ENCODE measurements around the gene NINL. TPM values are rescaled to one million over a fixed set of nuclear protein-coding genes. Genes with fewer than 3 reads are reported as not detected.

NINL gene
- total RNA-seq, 1 experiment from 2014 or later = 5.2 TPM

GRCh38 chr20:25533920-25534700, 51.2 kb downstream of the NINL start:
- no peak for DNase-seq (ENCODE audit: low read depth)

DNA sequence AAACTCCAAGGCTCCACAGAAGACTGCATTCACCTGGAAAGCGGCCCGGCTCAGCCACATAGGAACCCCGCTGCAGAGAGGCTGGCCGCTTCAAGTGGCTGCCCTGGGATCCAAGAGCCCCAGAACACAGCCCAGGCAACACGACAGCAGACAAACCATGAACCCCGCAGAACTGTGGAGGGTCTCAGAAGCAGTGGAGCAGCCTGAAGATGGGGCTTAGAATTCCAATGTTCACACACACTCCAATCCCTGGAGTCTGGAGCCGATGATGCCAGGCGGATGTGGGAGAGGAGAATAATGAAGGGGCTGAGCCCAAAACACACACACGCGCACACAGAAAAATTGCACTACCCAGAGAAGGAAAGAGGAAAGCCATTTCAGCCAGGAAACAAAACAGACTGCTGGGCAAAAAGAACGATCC, 52.4 kb downstream of the NINL start:
- no peak for DNase-seq (ENCODE audit: low read depth)

DNA sequence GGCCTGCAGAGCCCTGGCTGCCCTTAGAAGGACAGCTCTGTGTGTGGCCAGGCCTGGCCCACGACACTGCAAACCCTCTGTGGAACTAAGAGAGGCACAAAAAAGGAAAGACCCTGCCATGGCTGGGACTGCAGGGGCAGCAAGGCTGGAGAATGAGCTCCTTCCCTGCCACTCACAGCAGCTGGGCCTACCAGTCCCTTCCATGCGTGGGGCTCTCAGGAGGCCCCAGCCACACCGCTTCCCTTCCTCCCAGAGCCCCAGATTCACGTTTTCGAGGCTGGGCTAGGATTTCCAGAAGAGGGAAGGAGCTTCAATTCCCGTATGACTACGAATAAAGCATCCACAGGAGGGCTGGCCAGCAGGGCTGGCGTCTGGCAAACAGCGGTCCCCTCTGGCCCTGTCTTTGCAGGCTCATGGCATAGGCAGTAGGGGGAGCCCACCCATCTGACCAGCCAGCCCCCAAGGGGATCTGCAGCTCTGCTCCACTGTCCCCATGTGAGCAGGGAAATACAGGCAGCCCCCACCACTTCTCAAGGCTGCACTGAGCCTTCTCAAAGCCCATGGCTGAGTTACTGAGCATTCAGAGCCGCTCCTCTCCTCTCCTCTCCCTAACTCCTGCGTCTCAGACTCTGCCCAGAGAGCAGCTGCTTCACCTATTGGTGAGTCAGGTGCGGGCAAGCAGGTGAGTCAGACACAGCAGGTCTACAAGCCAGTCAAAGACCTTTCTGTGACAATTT, 53.1 kb downstream of the NINL start:
- no peak for DNase-seq (ENCODE audit: low read depth)

- no peak for DNase-seq (ENCODE audit: low read depth)
Observed at GRCh38 chr20:25529295-25529951, 55.9 kb downstream of the NINL start.

- no peak for DNase-seq (ENCODE audit: low read depth)
Observed at GRCh38 chr20:25527949-25528348, 57.4 kb downstream of the NINL start.

DNA sequence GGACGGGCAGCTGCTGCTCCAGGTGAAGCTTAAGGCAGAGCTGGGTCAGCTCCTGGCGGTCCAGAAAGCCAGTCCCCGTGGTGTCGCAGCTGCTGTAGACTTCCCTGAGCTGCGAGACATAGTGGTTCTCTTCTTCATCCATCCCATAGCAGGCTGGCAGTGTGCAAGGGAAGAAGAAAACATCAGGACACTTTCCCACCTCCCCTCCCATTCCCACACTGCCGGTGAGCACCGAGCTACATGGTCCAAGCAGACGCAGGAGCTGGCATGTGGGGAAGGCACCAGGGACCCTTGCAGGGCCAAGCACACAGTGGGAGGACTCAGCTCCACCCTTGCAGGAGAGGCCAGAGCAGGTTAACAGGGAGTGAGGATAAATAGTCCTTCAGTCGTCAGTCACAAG, 58.9 kb downstream of the NINL start:
- DNase-seq (ENCODE audit: low read depth) = no peak

GRCh38 chr20:25525867-25526266, 59.5 kb downstream of the NINL start:
- DNase-seq (ENCODE audit: low read depth) = peak; percentile 96

GRCh38 chr20:25525295-25525694, 60.0 kb downstream of the NINL start:
- DNase-seq (ENCODE audit: low read depth) = no peak

GRCh38 chr20:25521382-25521781, 63.9 kb downstream of the NINL start:
- DNase-seq (ENCODE audit: low read depth) = no peak

DNA sequence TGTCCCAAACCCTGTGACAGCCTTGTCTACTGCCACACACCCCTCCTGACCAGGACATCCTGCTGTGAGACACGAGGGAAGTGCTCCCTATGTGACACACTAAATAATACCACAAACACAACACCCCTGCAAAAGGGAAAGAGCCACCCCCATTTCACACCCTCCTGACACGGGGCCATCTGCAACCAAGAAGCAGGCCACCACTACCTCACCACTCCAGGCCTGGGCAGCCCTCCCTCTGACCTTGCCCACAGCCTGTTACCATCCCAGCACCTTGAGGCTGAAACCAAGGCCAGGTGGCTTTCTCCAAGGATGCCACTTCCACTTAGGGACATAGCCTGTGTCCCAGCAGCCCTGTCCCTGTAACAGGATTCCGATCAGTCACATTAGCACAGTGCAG, 68.2 kb downstream of the NINL start:
- no peak for DNase-seq (ENCODE audit: low read depth)

DNA sequence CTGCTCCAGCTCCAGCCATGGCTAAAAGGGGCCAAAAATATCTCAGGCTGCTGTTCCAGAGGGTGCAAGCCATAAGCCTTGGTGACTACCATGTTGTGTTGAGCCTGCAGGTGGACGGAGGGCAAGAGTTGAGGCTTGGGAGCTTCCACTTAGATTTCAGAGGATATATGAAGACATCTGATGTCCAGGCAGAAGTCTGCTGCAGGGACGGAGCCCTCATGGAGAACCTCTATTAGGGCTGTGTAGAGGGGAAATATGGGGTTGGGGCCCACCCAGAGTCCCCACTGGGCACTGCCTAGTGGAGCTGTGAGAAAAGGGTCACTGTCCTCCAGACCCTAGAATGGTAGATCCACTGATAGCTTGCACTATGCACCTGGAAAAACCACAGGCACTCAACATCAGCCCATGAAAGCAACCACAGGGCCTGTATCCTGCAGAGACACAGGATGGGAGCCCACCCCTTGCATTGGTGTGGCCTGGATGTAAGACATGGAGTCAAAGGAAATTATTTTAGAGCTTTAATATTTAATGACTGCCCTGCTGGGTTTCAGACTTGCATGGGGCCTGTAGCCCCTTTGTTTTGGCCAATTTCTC, 70.5 kb downstream of the NINL start:
- no peak for DNase-seq (ENCODE audit: low read depth)

DNA sequence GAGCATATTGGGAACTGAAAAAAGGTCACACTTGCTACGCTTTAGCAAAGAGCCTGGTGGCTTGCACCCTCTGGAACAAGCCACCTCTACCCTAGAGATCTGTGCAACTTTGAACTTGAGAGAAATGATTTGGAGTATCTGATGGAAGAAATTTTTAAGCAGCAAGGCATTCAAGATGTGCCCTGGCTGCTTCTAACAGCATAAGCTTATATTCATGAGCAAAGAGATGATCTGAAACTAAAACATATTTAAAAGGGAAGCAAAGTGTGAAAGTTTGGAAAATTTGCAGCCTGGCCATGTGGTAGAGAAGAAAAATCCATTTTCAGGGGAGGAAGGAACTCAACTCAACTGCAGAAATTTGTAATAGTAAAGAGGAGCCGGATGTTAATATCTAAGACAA, 71.1 kb downstream of the NINL start:
- no peak for DNase-seq (ENCODE audit: low read depth)

DNA sequence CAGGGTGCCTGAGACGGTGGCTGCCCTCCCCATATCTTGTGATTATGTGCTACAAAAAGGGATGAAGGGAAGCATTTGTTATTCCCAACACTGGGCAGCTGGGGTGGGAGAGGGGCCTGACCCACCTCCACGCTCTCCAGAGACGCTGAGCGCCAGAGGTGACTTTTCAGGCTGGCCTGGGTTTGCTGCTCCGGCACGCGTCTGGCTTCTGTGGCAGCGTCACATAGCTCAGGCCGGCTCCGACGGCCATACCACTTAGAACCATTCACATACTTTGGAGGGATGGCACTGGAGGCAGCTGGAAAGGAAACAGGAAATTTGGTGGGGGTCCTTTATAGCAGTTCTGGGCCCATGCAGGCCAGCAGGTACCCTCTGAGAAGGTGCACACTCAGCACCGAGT, 72.6 kb downstream of the NINL start:
- DNase-seq (ENCODE audit: low read depth) = no peak

DNA sequence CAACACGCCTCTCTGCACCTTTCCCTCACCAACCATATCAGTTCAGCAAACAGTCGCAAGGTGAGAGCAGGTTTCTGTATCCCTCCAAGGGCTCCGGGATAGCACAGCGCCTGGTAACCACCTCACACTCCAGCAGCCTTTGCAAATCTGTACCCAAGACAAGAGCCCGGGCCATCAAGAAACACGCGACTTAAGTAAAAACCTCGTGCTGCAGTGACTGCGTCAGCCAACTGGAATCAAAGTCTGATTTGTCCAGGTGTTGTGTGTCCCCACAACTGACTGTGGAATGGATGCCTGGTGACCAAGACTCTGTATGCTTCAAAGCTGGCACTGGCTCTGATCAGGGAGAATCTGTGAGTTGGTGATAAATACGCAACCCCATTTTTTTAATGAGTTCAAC, 74.1 kb downstream of the NINL start:
- DNase-seq (ENCODE audit: low read depth) = no peak

DNA sequence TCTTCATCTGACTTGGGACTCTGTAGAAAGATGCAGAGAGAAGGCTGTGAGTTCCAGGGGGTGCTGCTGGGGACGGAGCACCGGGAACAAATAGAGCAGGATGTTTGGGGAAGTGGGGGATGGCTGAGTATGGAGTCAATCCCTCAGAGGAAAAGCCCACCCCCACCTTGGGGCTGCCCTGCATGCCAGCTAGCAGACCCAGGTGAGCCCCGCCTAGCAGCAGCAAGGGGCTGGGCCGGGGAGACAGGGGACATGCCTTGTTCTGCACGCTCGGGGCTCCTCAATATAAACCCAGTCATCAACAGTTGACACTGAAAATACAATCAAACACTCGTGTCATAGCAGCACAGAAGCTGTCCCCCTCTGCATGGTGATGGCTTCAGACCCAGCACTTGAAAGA, 74.6 kb downstream of the NINL start:
- DNase-seq (ENCODE audit: low read depth) = no peak

DNA sequence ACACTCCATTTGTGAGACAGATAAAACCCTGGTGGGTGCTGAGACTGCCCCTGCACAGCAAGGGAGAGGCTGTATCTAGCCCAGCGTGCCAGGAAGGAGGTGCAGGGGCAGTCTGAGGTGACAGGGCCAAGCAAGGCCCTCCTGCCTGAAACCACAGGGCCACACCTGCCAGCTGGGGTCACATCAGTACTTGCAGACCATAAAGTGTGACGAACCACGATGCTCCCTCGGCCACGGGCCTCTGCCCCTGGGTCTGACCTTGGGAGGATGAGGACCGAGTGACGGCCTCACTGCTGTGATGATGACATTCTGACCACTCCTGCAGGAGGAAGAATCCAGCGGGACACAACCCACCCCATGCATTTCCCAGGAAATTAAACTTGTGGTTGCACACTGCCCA, 75.1 kb downstream of the NINL start:
- DNase-seq (ENCODE audit: low read depth) = no peak

DNA sequence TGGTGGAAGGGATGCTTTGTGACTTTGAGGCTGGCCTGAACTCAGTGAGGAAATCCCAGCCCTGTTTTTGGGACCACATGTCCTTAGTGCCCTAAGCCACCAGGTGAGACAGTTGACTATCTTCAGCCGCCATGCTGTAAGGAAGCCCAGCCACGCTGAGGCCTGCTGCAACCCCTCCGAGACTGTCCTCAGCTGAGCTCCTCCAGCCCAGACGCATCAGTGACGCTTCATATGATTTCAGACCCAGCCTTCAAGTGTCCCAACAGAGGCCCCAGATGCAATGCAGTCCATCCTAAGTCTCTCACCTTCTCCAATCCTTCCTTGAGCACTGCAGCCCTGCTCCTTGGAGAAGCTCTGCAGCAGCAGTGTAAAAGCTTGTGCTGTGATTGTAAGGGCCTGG, 76.2 kb downstream of the NINL start:
- DNase-seq (ENCODE audit: low read depth) = no peak

DNA sequence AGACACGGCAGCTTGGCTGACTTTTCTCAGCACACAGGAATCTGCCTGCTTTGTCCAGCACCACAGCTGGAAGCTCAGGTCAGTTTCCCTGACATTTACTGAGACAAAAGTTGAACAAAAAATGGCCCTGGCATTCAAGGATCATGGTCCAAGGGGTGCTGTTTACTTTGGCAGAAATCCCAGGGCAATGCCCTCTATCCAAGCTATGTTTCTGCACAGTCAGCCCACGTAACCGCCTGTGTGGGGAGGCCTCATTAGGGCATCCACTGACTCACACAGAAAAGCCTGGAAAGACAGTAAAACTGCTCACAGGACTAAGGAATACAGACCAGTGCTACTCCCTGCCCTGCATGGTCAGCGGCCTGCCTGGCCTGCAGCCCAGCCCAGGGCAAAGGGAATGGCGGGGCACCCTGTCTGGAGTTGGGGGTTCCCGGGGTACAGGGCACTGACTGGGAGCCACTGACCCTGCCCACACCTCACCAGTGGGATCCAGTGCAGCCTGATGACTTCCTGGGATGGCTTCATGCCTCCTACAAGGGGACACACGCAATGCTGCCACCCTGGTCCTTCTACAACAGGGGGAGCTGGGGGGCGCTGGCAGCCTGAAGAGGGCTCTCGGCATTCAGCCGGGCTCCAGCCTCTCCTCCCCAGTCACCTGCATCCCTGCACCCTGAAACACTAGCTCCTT, 77.1 kb downstream of the NINL start:
- peak; percentile 95 for DNase-seq (ENCODE audit: low read depth)

- DNase-seq (ENCODE audit: low read depth) = no peak
Observed at GRCh38 chr20:25507385-25508082, 77.8 kb downstream of the NINL start.

- DNase-seq (ENCODE audit: low read depth) = no peak
Observed at GRCh38 chr20:25504366-25505135, 80.8 kb downstream of the NINL start.

Data from LHCN-M2 (cell line).